ENCODE data around the gene POFUT2. TPM values are rescaled to one million over a fixed set of nuclear protein-coding genes. Genes with fewer than 3 reads are reported as not detected.
"Not testable (repeated sequence)": the region's sequence is repeated elsewhere in the genome, so short reads cannot be mapped to it uniquely, and the experiment has no call there.

The POFUT2 gene
- total RNA-seq, 1 donor from 2014 or later: 38.3 TPM

DNA sequence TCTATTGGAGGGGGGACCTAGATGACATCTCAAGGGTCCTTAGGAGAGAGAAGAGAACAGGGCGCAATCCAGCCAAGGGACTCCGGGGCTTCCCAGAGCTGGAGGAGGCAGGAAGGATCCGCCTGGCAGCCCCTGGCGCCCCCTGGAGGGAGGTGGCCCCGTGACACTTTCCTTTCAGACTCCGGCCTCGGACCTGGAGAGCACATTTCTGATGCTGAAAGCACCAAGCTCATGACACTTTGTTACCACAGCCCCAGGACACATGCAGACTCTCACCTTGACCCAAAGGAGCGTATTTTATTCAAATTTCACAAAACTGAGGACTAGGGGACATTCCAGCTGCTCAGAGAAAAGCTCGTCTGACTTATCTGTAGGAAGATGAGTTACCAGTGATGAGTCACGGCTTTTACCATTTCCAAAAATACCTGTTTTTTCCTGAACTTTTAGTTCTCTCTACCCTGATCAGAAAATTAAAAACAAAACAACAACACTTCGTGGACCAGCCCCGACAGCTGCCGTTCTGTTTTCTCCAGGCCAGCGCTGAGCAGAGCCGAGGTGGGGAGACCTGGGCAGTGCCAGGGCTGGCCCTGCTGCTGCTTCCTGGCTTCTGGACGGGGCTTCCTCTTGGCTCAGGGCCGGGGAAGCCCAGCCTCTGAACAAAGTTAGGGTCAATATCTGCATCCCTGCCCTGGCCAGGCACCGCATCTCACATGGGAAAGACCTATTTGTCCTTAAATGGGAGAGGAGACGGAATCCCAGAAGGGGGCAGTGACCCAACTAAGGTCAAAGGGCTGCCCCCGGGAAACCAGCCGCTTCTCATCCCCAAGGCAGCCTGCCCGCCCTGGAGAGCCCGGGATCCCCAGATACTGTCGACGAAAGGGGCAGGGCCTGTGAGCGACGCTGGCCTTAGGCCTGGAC lies 21.6 kb upstream of the POFUT2 start:
- no peak for TF ChIP-seq POLR2A (IDR thresholded peaks at IDR 0.05)
- peak in 1 of 2 donors; percentile 28 for TF ChIP-seq POLR2AphosphoS5 (IDR thresholded peaks at IDR 0.05; ENCODE audit: insufficient read depth in 1 of 2, low read depth in 1 of 2)
- TF ChIP-seq, protein P1, sequence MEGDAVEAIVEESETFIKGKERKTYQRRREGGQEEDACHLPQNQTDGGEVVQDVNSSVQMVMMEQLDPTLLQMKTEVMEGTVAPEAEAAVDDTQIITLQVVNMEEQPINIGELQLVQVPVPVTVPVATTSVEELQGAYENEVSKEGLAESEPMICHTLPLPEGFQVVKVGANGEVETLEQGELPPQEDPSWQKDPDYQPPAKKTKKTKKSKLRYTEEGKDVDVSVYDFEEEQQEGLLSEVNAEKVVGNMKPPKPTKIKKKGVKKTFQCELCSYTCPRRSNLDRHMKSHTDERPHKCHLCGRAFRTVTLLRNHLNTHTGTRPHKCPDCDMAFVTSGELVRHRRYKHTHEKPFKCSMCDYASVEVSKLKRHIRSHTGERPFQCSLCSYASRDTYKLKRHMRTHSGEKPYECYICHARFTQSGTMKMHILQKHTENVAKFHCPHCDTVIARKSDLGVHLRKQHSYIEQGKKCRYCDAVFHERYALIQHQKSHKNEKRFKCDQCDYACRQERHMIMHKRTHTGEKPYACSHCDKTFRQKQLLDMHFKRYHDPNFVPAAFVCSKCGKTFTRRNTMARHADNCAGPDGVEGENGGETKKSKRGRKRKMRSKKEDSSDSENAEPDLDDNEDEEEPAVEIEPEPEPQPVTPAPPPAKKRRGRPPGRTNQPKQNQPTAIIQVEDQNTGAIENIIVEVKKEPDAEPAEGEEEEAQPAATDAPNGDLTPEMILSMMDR (IDR thresholded peaks at IDR 0.05): peak in 1 of 3 experiments; percentile 3
- H3K27me3 ChIP-seq: no peaks in the 10 kb centered on the region
- H3K27ac ChIP-seq: peak overlapping the region; percentile 34
- H3K36me3 ChIP-seq: no peaks in the 10 kb centered on the region
- no peak for DNase-seq (ENCODE audit: extremely low spot score in 2 of 2)
- H3K4me1 ChIP-seq: peaks cover 28% of the 10 kb centered on the region
- intact Hi-C loops (cut with DNase I): loop anchor here (2.0 to 5.0 kb wide), 2 partner anchors 15 to 38 kb away; no protein-coding TSS in a partner anchor
- H3K9me3 ChIP-seq: no peaks in the 10 kb centered on the region
- H3K4me3 ChIP-seq: no peak overlapping the region

DNA sequence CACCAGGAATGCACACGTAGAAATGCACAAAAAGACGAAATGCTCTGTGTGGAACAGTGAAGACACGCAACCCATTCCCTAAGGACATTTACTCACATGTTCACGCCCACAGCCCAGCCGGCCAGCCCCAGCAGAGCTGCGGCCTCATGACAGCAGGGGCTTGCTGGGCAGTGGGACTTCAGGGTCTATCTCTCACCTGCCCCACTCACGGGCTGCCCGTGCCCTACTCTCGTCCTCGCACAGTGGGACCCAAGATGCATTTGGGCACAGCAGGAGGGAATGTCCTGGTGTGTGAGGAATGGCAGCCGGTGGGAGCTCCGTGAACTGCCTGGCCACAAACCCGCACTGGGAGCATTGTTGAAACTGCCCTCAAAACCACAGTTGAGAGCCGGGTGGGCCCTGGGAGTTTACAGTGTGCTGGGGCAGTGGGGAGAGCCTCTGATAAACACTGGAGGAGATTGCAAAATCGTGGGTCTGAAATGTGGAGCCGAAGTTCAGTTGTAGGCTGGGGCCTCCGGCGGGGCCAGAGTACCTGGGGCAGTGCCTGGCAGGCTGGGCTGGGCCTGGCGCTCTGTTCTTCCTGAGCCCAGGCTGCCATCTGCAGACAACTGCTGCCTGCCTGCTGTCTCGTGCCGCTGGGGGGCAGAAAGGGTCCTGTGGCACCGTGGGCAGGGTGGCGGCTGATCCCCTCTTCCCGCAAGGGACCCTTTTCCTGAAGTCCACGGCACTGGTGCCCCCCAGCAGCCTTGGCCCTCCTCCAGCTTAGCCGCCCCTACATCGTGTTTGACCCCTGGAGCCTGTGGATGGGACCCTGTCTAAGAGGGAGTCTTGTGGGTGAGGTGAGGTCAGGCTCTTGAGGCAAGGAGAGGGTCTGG lies 20.7 kb upstream of the POFUT2 start:
- H3K9me3 ChIP-seq: no peaks in the 10 kb centered on the region
- TF ChIP-seq POLR2AphosphoS5 (IDR thresholded peaks at IDR 0.05; ENCODE audit: insufficient read depth in 1 of 2, low read depth in 1 of 2): no peak
- TF ChIP-seq POLR2A (IDR thresholded peaks at IDR 0.05): no peak
- TF ChIP-seq, protein P1 (IDR thresholded peaks at IDR 0.05): no peak
- no peaks in the 10 kb centered on the region for H3K36me3 ChIP-seq
- H3K27ac ChIP-seq: peak overlapping the region; percentile 34
- DNase-seq (ENCODE audit: extremely low spot score in 2 of 2): no peak
- peaks cover 28% of the 10 kb centered on the region for H3K4me1 ChIP-seq
- intact Hi-C loops (cut with DNase I): loop anchor here (2.0 to 5.0 kb wide), 2 partner anchors 14 to 39 kb away; no protein-coding TSS in a partner anchor
- no peak overlapping the region for H3K4me3 ChIP-seq
- H3K27me3 ChIP-seq: no peaks in the 10 kb centered on the region

DNA sequence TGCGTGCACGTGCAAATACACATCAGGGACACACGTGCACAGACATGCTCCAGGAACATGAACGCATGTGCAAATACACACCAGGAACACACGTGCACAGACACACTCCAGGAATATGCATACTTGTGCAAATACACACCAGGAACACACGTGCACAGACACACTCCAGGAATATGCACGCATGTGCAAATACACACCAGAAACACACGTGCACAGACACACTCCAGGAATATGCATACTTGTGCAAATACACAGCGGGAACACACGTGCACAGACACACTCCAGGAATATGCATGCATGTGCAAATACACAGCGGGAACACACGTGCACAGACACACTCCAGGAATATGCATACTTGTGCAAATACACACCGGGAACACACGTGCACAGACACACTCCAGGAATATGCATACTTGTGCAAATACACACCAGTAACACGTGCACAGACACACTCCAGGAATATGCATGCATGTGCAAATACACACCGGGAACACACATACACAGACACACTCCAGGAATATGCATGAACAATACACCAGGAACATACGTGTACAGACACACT lies 20.0 kb upstream of the POFUT2 start:
- H3K9me3 ChIP-seq; H3K36me3 ChIP-seq; H3K4me3 ChIP-seq; H3K27me3 ChIP-seq; DNase-seq (ENCODE audit: extremely low spot score in 2 of 2): not testable (repeated sequence)
- Histone ChIP-seq H3K27ac (peak overlapping the region; percentile 74), H3K4me1 (peaks cover 28% of the 10 kb centered on the region)
- intact Hi-C loops (cut with DNase I): loop anchor here (2.0 to 5.0 kb wide), 2 partner anchors 13 to 40 kb away; no protein-coding TSS in a partner anchor

DNA sequence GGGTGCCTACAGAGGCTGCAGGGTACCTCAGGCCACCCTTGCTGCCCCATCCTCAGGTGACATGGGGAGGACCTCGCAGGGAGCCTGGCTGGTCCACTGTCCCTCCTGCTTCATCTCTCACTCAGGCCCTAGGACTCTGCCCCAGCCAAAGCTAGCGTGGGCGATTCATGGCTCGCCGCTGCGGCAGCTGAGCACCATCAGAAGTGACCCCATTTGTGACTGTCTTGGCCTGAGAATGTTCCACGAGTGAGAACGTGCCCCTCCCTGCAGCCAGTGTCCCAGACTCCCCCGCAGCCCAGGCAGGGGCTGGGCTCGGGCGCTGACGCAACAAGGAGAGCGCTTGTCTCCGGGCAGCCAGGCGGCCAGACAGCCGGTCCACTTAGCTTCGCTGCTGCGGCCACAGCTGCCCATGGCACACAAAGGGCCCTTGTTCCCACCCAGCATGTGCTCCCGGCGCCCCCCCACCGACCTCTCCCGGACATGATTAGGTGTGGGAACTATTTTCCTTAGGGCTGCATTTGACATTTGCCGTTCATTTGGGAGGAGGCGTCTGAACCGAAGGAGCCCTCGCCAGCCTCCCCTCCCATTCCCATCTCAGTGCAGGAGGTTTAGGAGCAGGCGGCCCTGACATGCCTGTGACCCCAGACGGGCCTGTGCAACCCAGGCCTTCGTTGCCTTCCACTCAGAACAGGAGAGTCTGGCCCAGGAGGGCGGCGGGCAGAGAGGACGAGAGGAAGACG lies 19.3 kb upstream of the POFUT2 start:
- peak overlapping the region in 1 of 2 donors; percentile 7 for H3K4me3 ChIP-seq
- H3K9me3 ChIP-seq: no peaks in the 10 kb centered on the region
- no peaks in the 10 kb centered on the region for H3K27me3 ChIP-seq
- intact Hi-C loops (cut with DNase I): loop anchor here (5.0 kb wide), 1 partner anchor 40 kb away; no protein-coding TSS in a partner anchor
- DNase-seq (ENCODE audit: extremely low spot score in 2 of 2): no peak
- peak overlapping the region; percentile 74 for H3K27ac ChIP-seq
- no peaks in the 10 kb centered on the region for H3K36me3 ChIP-seq
- H3K4me1 ChIP-seq: peaks cover 31% of the 10 kb centered on the region
- peak; percentile 73 to 95 for TF ChIP-seq POLR2AphosphoS5 (IDR thresholded peaks at IDR 0.05; ENCODE audit: insufficient read depth in 1 of 2, low read depth in 1 of 2)
- TF ChIP-seq POLR2A (IDR thresholded peaks at IDR 0.05): no peak
- TF ChIP-seq, protein P1 (IDR thresholded peaks at IDR 0.05): no peak
